Measurements from ENCODE around the gene ETAA1. TPM values are rescaled to one million over a fixed set of nuclear protein-coding genes. Genes with fewer than 3 reads are reported as not detected.

Gene ETAA1
- total RNA-seq, 2 experiments from 2014 or later, result 16.6 to 18.1 TPM

DNA sequence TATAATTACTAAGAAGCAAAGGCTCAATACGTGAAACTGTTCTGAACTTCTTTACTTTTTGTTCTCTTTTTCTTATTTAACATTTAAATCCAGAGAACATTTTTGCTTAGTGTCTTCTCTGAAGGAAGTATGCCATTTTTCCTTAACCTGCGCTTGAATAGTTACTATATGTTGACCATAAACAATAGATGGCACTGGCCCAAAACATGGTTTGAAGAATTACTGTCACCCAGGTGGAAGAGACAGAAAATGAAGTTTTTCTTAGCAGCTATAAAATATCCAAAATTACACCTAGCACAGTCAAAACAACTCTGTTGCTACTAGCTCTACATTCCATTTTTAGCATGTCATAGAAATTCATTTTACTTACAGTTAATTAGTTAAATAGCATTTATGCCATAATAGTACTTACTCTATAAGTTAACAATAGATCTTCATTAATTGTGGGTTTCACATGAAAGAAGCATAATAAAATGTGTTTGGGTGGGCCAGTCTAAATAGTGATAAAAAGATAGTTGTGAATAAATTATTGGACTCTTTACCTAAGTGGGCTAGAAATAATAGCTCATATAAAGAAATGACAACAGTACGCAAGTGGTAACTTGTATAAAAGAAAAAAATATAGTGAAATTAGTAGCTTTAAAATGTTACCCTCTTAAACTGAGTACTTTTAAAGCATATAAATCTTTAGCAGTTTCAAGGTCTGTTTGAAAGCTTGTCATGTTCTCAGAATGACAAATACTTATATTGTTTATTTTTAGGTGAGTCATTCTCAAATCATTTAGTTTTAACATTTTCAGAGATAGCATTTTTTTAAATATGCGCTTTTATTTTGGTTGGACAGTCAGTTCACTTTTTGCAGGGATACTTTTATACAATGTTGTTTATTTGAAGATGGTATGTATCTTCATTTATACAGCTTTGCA, 3.7 kb downstream of the ETAA1 start:
- Histone ChIP-seq H3K79me2 (ENCODE audit: insufficient read depth, low read depth, low read length) (peaks cover 38% of the 10 kb centered on the region), H3K4me2 (ENCODE audit: low read length) (peak overlapping the region; percentile 16), H4K20me1 (ENCODE audit: insufficient read depth, low read length) (no peaks in the 10 kb centered on the region; the same call in 1 of the 2 replicates), H3K4me1 (ENCODE audit: insufficient read depth, low read length, poor library complexity, severe bottlenecking) (peaks cover 24% of the 10 kb centered on the region), H3K9me2 (ENCODE audit: insufficient read depth, low read length) (no peaks in the 10 kb centered on the region), H3K9me3 (ENCODE audit: low read length) (no peaks in the 10 kb centered on the region), H3K4me3 (ENCODE audit: low read depth, low read length, poor library complexity, severe bottlenecking) (no peak overlapping the region), H2AFZ (ENCODE audit: low read length) (no peak overlapping the region), H3K36me3 (ENCODE audit: insufficient read depth, low read length) (peaks cover 62% of the 10 kb centered on the region), H3K27ac (ENCODE audit: low read depth, low read length, poor library complexity, severe bottlenecking) (no peak overlapping the region)
- DNase-seq (ENCODE audit: low spot score), result no peak
- intact Hi-C loops (cut with micrococcal nuclease; ENCODE audit: unreplicated experiment), result no loop called here
- POLR2A ChIA-PET, result no interaction called here
- TF ChIP-seq, protein P1, sequence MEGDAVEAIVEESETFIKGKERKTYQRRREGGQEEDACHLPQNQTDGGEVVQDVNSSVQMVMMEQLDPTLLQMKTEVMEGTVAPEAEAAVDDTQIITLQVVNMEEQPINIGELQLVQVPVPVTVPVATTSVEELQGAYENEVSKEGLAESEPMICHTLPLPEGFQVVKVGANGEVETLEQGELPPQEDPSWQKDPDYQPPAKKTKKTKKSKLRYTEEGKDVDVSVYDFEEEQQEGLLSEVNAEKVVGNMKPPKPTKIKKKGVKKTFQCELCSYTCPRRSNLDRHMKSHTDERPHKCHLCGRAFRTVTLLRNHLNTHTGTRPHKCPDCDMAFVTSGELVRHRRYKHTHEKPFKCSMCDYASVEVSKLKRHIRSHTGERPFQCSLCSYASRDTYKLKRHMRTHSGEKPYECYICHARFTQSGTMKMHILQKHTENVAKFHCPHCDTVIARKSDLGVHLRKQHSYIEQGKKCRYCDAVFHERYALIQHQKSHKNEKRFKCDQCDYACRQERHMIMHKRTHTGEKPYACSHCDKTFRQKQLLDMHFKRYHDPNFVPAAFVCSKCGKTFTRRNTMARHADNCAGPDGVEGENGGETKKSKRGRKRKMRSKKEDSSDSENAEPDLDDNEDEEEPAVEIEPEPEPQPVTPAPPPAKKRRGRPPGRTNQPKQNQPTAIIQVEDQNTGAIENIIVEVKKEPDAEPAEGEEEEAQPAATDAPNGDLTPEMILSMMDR (conservative IDR thresholded peaks at IDR 0.05; ENCODE audit: low read length), result no peak
- TF ChIP-seq EZH2phosphoT487 (IDR thresholded peaks at IDR 0.05; ENCODE audit: borderline replicate concordance, low read depth, low read length), result no peak
- CTCF ChIA-PET (ENCODE audit: unreplicated experiment), result no interaction called here
- no TSS peak for BruUV-seq (replicated peaks)

DNA sequence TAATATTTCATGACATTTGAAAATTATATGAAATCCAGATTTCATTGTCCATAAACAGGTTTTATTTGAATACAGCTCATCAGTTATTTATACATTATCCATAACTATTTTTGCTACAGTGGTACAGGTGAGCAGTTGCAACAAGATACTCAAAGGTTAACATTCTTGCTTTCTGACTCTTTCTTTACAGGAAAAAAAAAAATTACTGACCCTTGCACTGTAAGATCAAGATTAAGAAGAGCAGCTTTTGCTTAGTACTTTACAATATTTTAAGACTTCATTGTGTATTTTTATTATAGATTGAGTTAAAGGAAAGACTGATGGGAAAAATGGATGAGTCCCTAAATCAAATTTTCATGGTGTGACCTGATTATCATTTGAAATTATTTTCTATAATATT, 11.2 kb downstream of the ETAA1 start:
- no TSS peak for BruUV-seq (replicated peaks)
- H4K20me1 ChIP-seq (ENCODE audit: insufficient read depth, low read length), result no peaks in the 10 kb centered on the region
- H3K9me3 ChIP-seq (ENCODE audit: low read length), result no peaks in the 10 kb centered on the region
- H3K4me3 ChIP-seq (ENCODE audit: low read depth, low read length, poor library complexity, severe bottlenecking), result no peak overlapping the region
- intact Hi-C loops (cut with micrococcal nuclease; ENCODE audit: unreplicated experiment), result no loop called here
- H3K9me2 ChIP-seq (ENCODE audit: insufficient read depth, low read length), result no peaks in the 10 kb centered on the region
- no peak overlapping the region for H3K27ac ChIP-seq (ENCODE audit: low read depth, low read length, poor library complexity, severe bottlenecking)
- peaks cover 74% of the 10 kb centered on the region for H3K36me3 ChIP-seq (ENCODE audit: insufficient read depth, low read length)
- ChIA-PET POLR2A (interaction anchor here (0.6 to 0.8 kb wide), 3 partner anchors 22 to 1047 kb away, joined by 3 to 4 read pairs (median 4); no protein-coding TSS in a partner anchor), CTCF (ENCODE audit: unreplicated experiment) (no interaction called here)
- H3K4me1 ChIP-seq (ENCODE audit: insufficient read depth, low read length, poor library complexity, severe bottlenecking), result no peaks in the 10 kb centered on the region
- TF ChIP-seq, protein P1 (conservative IDR thresholded peaks at IDR 0.05; ENCODE audit: low read length), result no peak
- no peak for TF ChIP-seq EZH2phosphoT487 (IDR thresholded peaks at IDR 0.05; ENCODE audit: borderline replicate concordance, low read depth, low read length)
- no peak overlapping the region for H3K4me2 ChIP-seq (ENCODE audit: low read length)
- no peak for DNase-seq (ENCODE audit: low spot score)
- peaks cover 5% of the 10 kb centered on the region; the same call in 1 of the 2 replicates for H3K79me2 ChIP-seq (ENCODE audit: insufficient read depth, low read depth, low read length)
- no peak overlapping the region for H2AFZ ChIP-seq (ENCODE audit: low read length)

DNA sequence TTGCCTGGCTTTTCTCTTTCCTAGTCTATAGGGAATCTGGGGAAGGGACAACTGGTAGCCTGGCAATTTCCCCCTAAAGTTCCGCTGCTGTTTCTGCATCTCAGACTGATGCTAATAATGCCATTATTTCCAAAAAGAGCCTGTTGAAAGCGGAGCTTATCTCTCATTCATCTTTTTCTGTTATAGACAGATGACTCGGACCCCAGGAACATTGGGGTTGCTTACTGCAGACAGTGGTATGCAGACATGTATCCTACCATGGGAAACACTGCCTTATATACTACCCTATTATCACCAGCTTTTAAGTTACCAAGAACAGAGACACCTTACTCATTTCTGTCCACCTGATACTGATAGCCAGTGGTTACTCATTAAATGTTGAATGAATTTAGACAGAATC, 15.3 kb downstream of the ETAA1 start:
- no peaks in the 10 kb centered on the region for H4K20me1 ChIP-seq (ENCODE audit: insufficient read depth, low read length)
- BruUV-seq (replicated peaks), result no TSS peak
- H3K79me2 ChIP-seq (ENCODE audit: insufficient read depth, low read depth, low read length), result no peaks in the 10 kb centered on the region
- intact Hi-C loops (cut with micrococcal nuclease; ENCODE audit: unreplicated experiment), result no loop called here
- no peak for TF ChIP-seq EZH2phosphoT487 (IDR thresholded peaks at IDR 0.05; ENCODE audit: borderline replicate concordance, low read depth, low read length)
- TF ChIP-seq, protein P1 (conservative IDR thresholded peaks at IDR 0.05; ENCODE audit: low read length), result no peak
- no peak overlapping the region for H3K4me2 ChIP-seq (ENCODE audit: low read length)
- no peak for DNase-seq (ENCODE audit: low spot score)
- ChIA-PET CTCF (ENCODE audit: unreplicated experiment) (no interaction called here), POLR2A (interaction anchor here (1.3 kb wide), 1 partner anchor 10 kb away, joined by 5 read pairs; no protein-coding TSS in a partner anchor)
- H2AFZ ChIP-seq (ENCODE audit: low read length), result no peak overlapping the region
- H3K4me3 ChIP-seq (ENCODE audit: low read depth, low read length, poor library complexity, severe bottlenecking), result no peak overlapping the region
- no peaks in the 10 kb centered on the region for H3K4me1 ChIP-seq (ENCODE audit: insufficient read depth, low read length, poor library complexity, severe bottlenecking)
- peaks cover 38% of the 10 kb centered on the region for H3K36me3 ChIP-seq (ENCODE audit: insufficient read depth, low read length)
- H3K9me3 ChIP-seq (ENCODE audit: low read length), result no peaks in the 10 kb centered on the region
- H3K9me2 ChIP-seq (ENCODE audit: insufficient read depth, low read length), result no peaks in the 10 kb centered on the region
- no peak overlapping the region for H3K27ac ChIP-seq (ENCODE audit: low read depth, low read length, poor library complexity, severe bottlenecking)
